ENCODE measurements around the gene POM121. TPM values are rescaled to one million over a fixed set of nuclear protein-coding genes. Genes with fewer than 3 reads are reported as not detected.
"Not testable (repeated sequence)": the region's sequence is repeated elsewhere in the genome, so short reads cannot be mapped to it uniquely, and the experiment has no call there.

POM121 gene
- 38.9 TPM for polyA plus RNA-seq (2013, experiment 1 of 2)
- polyA plus RNA-seq (2013, experiment 2 of 2) = 41.6 TPM

GRCh38 chr7:72924733-72925545 lies at the start of gene POM121:
TSS of gene POM121 (plus strand) at chr7:72925095. CDS start at chr7:72925122, 27 bp downstream.
- Histone ChIP-seq H3K4me1 (ENCODE audit: insufficient read depth, low read length) (no peaks in the 10 kb centered on the region), H3K36me3 (ENCODE audit: insufficient read depth, low read length) (peaks cover 37% of the 10 kb centered on the region), H3K4me3 (ENCODE audit: low read length) (peak within 1 kb of the TSS; percentile 75), H3K27ac (ENCODE audit: low read depth, low read length) (peak within 1 kb of the TSS; percentile 87), H3K9me3 (ENCODE audit: insufficient read depth, low read depth, low read length) (no peaks in the 10 kb centered on the region), H3K9ac (ENCODE audit: low read depth, low read length) (peak within 1 kb of the TSS; percentile 93), H3K27me3 (ENCODE audit: insufficient read depth, low read length) (no peaks in the 10 kb centered on the region)
- under 1% methylated on average over 91 of the region's 91 CpGs for WGBS

GRCh38 chr7:72879079-72879736 lies 45.7 kb upstream of the POM121 start:
- peak overlapping the region; percentile 88 for H3K4me3 ChIP-seq (ENCODE audit: low read length)
- H3K36me3 ChIP-seq (ENCODE audit: insufficient read depth, low read length); H3K9me3 ChIP-seq (ENCODE audit: insufficient read depth, low read depth, low read length); H3K27me3 ChIP-seq (ENCODE audit: insufficient read depth, low read length); H3K4me1 ChIP-seq (ENCODE audit: insufficient read depth, low read length): not testable (repeated sequence)
- H3K9ac ChIP-seq (ENCODE audit: low read depth, low read length) = peak overlapping the region; percentile 76
- under 1% methylated on average over 59 of the region's 59 CpGs for WGBS
- H3K27ac ChIP-seq (ENCODE audit: low read depth, low read length) = peak overlapping the region; percentile 48; the same call in 1 of the 2 replicates

GRCh38 chr7:72879737-72880215 lies 45.1 kb upstream of the POM121 start:
- not testable (repeated sequence) for H3K27me3 ChIP-seq (ENCODE audit: insufficient read depth, low read length); H3K4me1 ChIP-seq (ENCODE audit: insufficient read depth, low read length); H3K27ac ChIP-seq (ENCODE audit: low read depth, low read length); H3K9me3 ChIP-seq (ENCODE audit: insufficient read depth, low read depth, low read length); H3K36me3 ChIP-seq (ENCODE audit: insufficient read depth, low read length)
- Histone ChIP-seq H3K9ac (ENCODE audit: low read depth, low read length) (peak overlapping the region; percentile 76), H3K4me3 (ENCODE audit: low read length) (peak overlapping the region; percentile 88)
- WGBS = under 1% methylated on average over 35 of the region's 35 CpGs

GRCh38 chr7:72891750-72892149 lies 33.1 kb upstream of the POM121 start:
- 100% methylated on average over 2 of the region's 4 CpGs for WGBS
- H3K27ac ChIP-seq (ENCODE audit: low read depth, low read length); H3K4me1 ChIP-seq (ENCODE audit: insufficient read depth, low read length); H3K9me3 ChIP-seq (ENCODE audit: insufficient read depth, low read depth, low read length); H3K27me3 ChIP-seq (ENCODE audit: insufficient read depth, low read length); H3K4me3 ChIP-seq (ENCODE audit: low read length); H3K9ac ChIP-seq (ENCODE audit: low read depth, low read length): not testable (repeated sequence)
- H3K36me3 ChIP-seq (ENCODE audit: insufficient read depth, low read length) = peaks cover 33% of the 10 kb centered on the region

- not testable (repeated sequence) for H3K9ac ChIP-seq (ENCODE audit: low read depth, low read length); H3K4me3 ChIP-seq (ENCODE audit: low read length); H3K27ac ChIP-seq (ENCODE audit: low read depth, low read length); H3K4me1 ChIP-seq (ENCODE audit: insufficient read depth, low read length); H3K27me3 ChIP-seq (ENCODE audit: insufficient read depth, low read length); H3K9me3 ChIP-seq (ENCODE audit: insufficient read depth, low read depth, low read length)
- WGBS = 97% methylated on average over 6 of the region's 6 CpGs
- peaks cover 23% of the 10 kb centered on the region for H3K36me3 ChIP-seq (ENCODE audit: insufficient read depth, low read length)
These were observed 20.2 kb upstream of the POM121 start for GRCh38 chr7:72904740-72905139.

- Histone ChIP-seq H3K36me3 (ENCODE audit: insufficient read depth, low read length) (peaks cover 15% of the 10 kb centered on the region), H3K27ac (ENCODE audit: low read depth, low read length) (peak overlapping the region; percentile 28; the same call in 1 of the 2 replicates)
- H3K9ac ChIP-seq (ENCODE audit: low read depth, low read length); H3K4me3 ChIP-seq (ENCODE audit: low read length); H3K27me3 ChIP-seq (ENCODE audit: insufficient read depth, low read length); H3K9me3 ChIP-seq (ENCODE audit: insufficient read depth, low read depth, low read length); H3K4me1 ChIP-seq (ENCODE audit: insufficient read depth, low read length): not testable (repeated sequence)
- WGBS = 80% methylated on average over 10 of the region's 10 CpGs
These were observed 16.5 kb upstream of the POM121 start for GRCh38 chr7:72908422-72908821.

GRCh38 chr7:72911395-72911794 lies 13.5 kb upstream of the POM121 start:
- H3K9ac ChIP-seq (ENCODE audit: low read depth, low read length); H3K4me3 ChIP-seq (ENCODE audit: low read length); H3K27me3 ChIP-seq (ENCODE audit: insufficient read depth, low read length); H3K9me3 ChIP-seq (ENCODE audit: insufficient read depth, low read depth, low read length); H3K4me1 ChIP-seq (ENCODE audit: insufficient read depth, low read length); H3K27ac ChIP-seq (ENCODE audit: low read depth, low read length): not testable (repeated sequence)
- peaks cover 18% of the 10 kb centered on the region for H3K36me3 ChIP-seq (ENCODE audit: insufficient read depth, low read length)
- 93% methylated on average over 3 of the region's 12 CpGs for WGBS

GRCh38 chr7:72913750-72914149 lies 11.1 kb upstream of the POM121 start:
- not testable (repeated sequence) for H3K4me1 ChIP-seq (ENCODE audit: insufficient read depth, low read length); H3K9ac ChIP-seq (ENCODE audit: low read depth, low read length); H3K4me3 ChIP-seq (ENCODE audit: low read length); H3K27ac ChIP-seq (ENCODE audit: low read depth, low read length); H3K27me3 ChIP-seq (ENCODE audit: insufficient read depth, low read length); H3K9me3 ChIP-seq (ENCODE audit: insufficient read depth, low read depth, low read length)
- H3K36me3 ChIP-seq (ENCODE audit: insufficient read depth, low read length) = peaks cover 16% of the 10 kb centered on the region
- 96% methylated on average over 10 of the region's 10 CpGs for WGBS

GRCh38 chr7:72914756-72915525 lies 10.0 kb upstream of the POM121 start:
- 75% methylated on average over 9 of the region's 9 CpGs for WGBS
- not testable (repeated sequence) for H3K4me1 ChIP-seq (ENCODE audit: insufficient read depth, low read length); H3K9ac ChIP-seq (ENCODE audit: low read depth, low read length); H3K27me3 ChIP-seq (ENCODE audit: insufficient read depth, low read length); H3K27ac ChIP-seq (ENCODE audit: low read depth, low read length); H3K9me3 ChIP-seq (ENCODE audit: insufficient read depth, low read depth, low read length); H3K4me3 ChIP-seq (ENCODE audit: low read length)
- peaks cover 16% of the 10 kb centered on the region for H3K36me3 ChIP-seq (ENCODE audit: insufficient read depth, low read length)

GRCh38 chr7:72919256-72919775 lies 5.6 kb upstream of the POM121 start:
- H3K9ac ChIP-seq (ENCODE audit: low read depth, low read length) = no peak overlapping the region
- 99% methylated on average over 4 of the region's 4 CpGs for WGBS

GRCh38 chr7:72924386-72924732 lies 536 bp upstream of the POM121 start:
- no peaks in the 10 kb centered on the region for H3K9me3 ChIP-seq (ENCODE audit: insufficient read depth, low read depth, low read length)
- peak overlapping the region; percentile 87 for H3K27ac ChIP-seq (ENCODE audit: low read depth, low read length)
- H3K27me3 ChIP-seq (ENCODE audit: insufficient read depth, low read length) = no peaks in the 10 kb centered on the region
- WGBS = 1% methylated on average over 5 of the region's 5 CpGs
- H3K4me3 ChIP-seq (ENCODE audit: low read length) = peak overlapping the region; percentile 75
- H3K9ac ChIP-seq (ENCODE audit: low read depth, low read length) = peak overlapping the region; percentile 93
- H3K36me3 ChIP-seq (ENCODE audit: insufficient read depth, low read length) = peaks cover 31% of the 10 kb centered on the region
- no peaks in the 10 kb centered on the region for H3K4me1 ChIP-seq (ENCODE audit: insufficient read depth, low read length)

More at GRCh38 chr7:72919256-72919775, 5.6 kb upstream of the POM121 start:
- no peaks in the 10 kb centered on the region for H3K36me3 ChIP-seq (ENCODE audit: insufficient read depth, low read length)
- no peak overlapping the region for H3K27ac ChIP-seq (ENCODE audit: low read depth, low read length)
- no peaks in the 10 kb centered on the region for H3K4me1 ChIP-seq (ENCODE audit: insufficient read depth, low read length)
- no peak overlapping the region for H3K4me3 ChIP-seq (ENCODE audit: low read length)
- H3K27me3 ChIP-seq (ENCODE audit: insufficient read depth, low read length) = no peaks in the 10 kb centered on the region
- no peaks in the 10 kb centered on the region for H3K9me3 ChIP-seq (ENCODE audit: insufficient read depth, low read depth, low read length)
